Measurements from ENCODE around the gene IGF2BP2. TPM values are rescaled to one million over a fixed set of nuclear protein-coding genes. Genes with fewer than 3 reads are reported as not detected.
"Not testable (repeated sequence)": the region's sequence is repeated elsewhere in the genome, so short reads cannot be mapped to it uniquely, and the experiment has no call there.

Gene IGF2BP2
- total RNA-seq, 6 experiments from 2014 or later = 97.2 to 111 (median 100.0) TPM

DNA sequence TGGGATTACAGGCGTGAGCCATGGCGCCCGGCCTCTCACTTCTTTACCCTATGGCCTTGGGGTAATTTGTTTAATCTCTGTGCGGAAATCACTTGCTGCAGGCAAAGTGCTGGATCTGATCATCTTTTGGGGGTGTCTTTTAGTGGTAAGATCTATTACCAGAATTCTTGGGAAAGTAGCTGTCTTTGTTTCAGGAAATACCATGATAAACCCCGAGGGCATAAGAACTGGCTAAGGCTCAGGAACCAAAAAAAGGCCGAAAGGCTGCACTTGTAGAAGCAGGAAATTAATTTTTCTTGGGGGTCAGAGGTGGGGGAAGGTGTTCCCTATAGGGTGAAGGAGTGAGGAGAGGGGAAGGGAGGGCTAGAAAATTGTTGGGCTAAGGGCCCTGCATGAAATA, 22.7 kb upstream of the IGF2BP2 start:
- H3K36me3 Mint-ChIP-seq (ENCODE audit: low read depth) = no peaks in the 10 kb centered on the region
- no peak overlapping the region for H3K4me3 Mint-ChIP-seq
- peaks cover 3% of the 10 kb centered on the region for H3K27me3 Mint-ChIP-seq (ENCODE audit: insufficient read depth)

DNA sequence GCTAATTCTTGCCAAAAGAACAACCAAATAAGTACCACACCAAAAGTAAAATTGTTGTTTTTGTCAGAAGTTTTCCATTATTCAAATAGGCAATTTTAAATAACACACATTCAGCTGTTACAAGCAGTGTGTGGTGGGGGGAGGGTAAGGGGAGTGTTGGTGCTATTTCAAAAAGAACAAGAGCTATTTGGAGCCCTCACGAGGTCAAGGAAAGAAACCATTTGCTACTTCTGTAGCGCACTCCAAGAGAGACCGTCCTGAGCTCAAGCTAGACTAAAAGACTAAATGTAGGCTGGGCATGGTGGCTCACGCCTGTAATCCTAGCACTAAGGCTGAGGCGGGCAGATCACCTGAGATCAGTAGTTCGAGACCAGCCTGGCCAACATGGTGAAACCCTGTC, 21.2 kb upstream of the IGF2BP2 start:
- Mint-ChIP-seq H3K27ac (no peak overlapping the region), H3K4me1 (ENCODE audit: low read depth) (peaks cover 17% of the 10 kb centered on the region), H3K4me3 (no peak overlapping the region), H3K27me3 (ENCODE audit: insufficient read depth) (peaks cover 3% of the 10 kb centered on the region), H3K36me3 (ENCODE audit: low read depth) (no peaks in the 10 kb centered on the region), H3K9me3 (no peaks in the 10 kb centered on the region)
- no peak for DNase-seq
- TF ChIP-seq, protein P1, sequence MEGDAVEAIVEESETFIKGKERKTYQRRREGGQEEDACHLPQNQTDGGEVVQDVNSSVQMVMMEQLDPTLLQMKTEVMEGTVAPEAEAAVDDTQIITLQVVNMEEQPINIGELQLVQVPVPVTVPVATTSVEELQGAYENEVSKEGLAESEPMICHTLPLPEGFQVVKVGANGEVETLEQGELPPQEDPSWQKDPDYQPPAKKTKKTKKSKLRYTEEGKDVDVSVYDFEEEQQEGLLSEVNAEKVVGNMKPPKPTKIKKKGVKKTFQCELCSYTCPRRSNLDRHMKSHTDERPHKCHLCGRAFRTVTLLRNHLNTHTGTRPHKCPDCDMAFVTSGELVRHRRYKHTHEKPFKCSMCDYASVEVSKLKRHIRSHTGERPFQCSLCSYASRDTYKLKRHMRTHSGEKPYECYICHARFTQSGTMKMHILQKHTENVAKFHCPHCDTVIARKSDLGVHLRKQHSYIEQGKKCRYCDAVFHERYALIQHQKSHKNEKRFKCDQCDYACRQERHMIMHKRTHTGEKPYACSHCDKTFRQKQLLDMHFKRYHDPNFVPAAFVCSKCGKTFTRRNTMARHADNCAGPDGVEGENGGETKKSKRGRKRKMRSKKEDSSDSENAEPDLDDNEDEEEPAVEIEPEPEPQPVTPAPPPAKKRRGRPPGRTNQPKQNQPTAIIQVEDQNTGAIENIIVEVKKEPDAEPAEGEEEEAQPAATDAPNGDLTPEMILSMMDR (IDR thresholded peaks at IDR 0.05) = no peak

More for the DNA sequence above, 22.7 kb upstream of the IGF2BP2 start:
- no peaks in the 10 kb centered on the region for H3K9me3 Mint-ChIP-seq
- no peak overlapping the region for H3K27ac Mint-ChIP-seq
- H3K4me1 Mint-ChIP-seq (ENCODE audit: low read depth) = peaks cover 17% of the 10 kb centered on the region
- DNase-seq = no peak
- TF ChIP-seq, protein P1 (IDR thresholded peaks at IDR 0.05) = no peak

DNA sequence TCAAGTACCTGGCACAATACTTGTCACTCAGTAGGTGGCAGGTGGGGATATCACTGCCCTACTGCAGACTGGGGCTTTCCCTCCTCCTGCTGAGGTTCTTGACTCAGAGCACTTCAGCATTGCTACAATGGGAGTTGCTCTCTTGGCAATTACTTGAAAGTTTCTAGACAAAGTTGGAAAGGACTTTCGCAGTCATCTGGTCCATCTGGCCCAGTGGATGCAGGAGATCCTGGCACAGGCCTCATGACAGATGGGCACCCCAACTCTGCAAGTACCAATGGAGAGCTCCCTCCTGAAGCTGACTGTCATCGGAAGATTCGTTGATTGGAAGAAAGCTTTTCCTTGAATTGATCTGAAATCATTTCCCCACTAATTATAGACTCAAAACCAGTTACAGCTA, 19.2 kb upstream of the IGF2BP2 start:
- Mint-ChIP-seq H3K27me3 (ENCODE audit: insufficient read depth) (peaks cover 3% of the 10 kb centered on the region), H3K36me3 (ENCODE audit: low read depth) (no peaks in the 10 kb centered on the region), H3K4me3 (no peak overlapping the region), H3K4me1 (ENCODE audit: low read depth) (peaks cover 17% of the 10 kb centered on the region), H3K27ac (no peak overlapping the region), H3K9me3 (no peaks in the 10 kb centered on the region)
- TF ChIP-seq, protein P1 (IDR thresholded peaks at IDR 0.05) = no peak
- no peak for DNase-seq

DNA sequence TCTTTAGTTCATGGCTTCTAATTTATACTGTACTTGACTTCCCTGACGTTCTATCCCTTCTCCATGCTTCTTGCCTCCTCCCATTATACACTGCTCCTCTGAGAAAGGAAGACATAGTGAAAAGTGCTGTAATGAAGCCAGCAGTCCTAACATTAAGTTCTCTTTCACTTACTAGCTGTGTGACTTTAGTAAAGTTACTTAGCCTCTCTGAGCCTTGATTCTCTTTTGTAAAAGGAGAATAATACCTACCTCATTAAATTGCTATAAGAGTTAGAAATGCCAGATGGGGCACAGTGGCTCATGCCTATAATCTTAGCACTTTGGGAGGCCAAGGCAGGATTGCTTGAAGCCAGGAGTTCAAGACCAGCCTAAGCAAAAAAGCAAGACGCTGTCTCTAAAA, 18.8 kb upstream of the IGF2BP2 start:
- no peak for DNase-seq
- TF ChIP-seq, protein P1 (IDR thresholded peaks at IDR 0.05) = no peak
- Mint-ChIP-seq H3K4me3 (no peak overlapping the region), H3K36me3 (ENCODE audit: low read depth) (no peaks in the 10 kb centered on the region), H3K4me1 (ENCODE audit: low read depth) (peaks cover 17% of the 10 kb centered on the region), H3K27ac (no peak overlapping the region), H3K27me3 (ENCODE audit: insufficient read depth) (peaks cover 3% of the 10 kb centered on the region), H3K9me3 (no peaks in the 10 kb centered on the region)

DNA sequence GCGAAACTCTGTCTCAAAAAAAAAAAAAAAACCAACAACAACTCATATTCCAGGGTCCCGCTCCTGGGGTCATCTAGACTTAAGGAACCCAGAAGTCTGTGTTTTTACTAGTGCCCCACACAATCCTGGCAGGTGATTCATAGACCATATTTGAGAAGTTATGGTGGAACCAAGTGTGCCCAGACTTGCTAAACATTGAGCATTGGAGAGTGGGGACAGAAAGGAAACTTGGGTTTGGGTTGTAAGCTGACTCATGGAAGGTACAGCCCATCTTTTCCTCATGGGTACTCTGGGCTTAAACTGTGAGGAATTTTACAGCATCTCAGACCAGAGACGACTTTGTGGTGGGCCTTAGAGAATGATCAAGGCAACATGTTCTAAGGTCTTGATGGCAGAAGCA, 18.3 kb upstream of the IGF2BP2 start:
- no peak for DNase-seq
- no peak overlapping the region for H3K27ac Mint-ChIP-seq
- H3K36me3 Mint-ChIP-seq (ENCODE audit: low read depth) = no peaks in the 10 kb centered on the region
- TF ChIP-seq, protein P1 (IDR thresholded peaks at IDR 0.05) = no peak
- H3K27me3 Mint-ChIP-seq (ENCODE audit: insufficient read depth) = peaks cover 3% of the 10 kb centered on the region
- H3K9me3 Mint-ChIP-seq = no peaks in the 10 kb centered on the region
- H3K4me1 Mint-ChIP-seq (ENCODE audit: low read depth) = peaks cover 17% of the 10 kb centered on the region
- H3K4me3 Mint-ChIP-seq = no peak overlapping the region

DNA sequence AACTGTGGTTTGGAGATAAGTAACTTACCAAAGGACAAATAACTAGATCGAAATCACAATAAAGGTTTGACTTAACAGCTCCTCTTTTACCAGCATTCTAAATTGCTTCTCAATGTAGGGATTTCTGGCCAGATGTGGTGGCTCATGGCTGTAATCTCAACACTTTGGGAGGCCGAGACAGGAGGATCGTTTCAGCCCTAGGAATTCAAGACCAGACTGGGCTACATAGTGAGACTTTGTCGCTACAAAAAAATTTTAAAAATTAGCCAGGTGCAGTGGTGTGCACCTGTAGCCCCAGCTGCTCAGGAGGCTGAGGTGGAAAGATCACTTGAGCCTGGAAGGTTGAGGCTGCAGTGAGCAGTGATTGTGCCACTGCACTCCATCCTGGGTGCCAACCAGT, 17.4 kb upstream of the IGF2BP2 start:
- Mint-ChIP-seq H3K4me3 (no peak overlapping the region), H3K9me3 (no peaks in the 10 kb centered on the region), H3K36me3 (ENCODE audit: low read depth) (no peaks in the 10 kb centered on the region), H3K27me3 (ENCODE audit: insufficient read depth) (peaks cover 3% of the 10 kb centered on the region), H3K27ac (no peak overlapping the region), H3K4me1 (ENCODE audit: low read depth) (peaks cover 12% of the 10 kb centered on the region)
- TF ChIP-seq, protein P1 (IDR thresholded peaks at IDR 0.05) = no peak
- DNase-seq = no peak

DNA sequence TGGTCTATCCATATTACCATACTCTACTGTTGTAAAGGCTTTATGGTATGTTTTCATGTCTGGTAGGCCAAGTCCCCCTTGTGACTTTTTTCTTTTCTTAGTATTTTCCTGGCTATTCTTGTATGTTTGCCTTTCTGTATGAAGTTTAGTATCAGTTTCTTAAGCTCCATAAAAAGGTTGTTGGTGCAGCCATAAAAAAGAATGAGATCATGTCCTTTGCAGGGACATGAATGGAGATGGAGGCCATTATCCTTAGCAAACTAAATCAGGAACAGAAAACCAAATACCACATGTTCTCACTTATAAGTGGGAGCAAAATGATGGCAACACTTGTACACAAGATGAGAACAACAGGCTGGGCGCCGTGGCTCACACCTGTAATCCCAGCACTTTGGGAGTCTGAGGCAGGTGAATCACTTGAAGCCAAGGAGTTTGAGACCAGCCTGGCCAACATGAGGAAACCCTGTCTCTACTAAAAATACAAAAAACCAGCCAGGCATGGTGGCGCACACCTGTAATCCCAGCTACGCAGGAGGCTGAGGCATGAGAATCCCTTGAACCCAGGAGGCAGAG, 13.7 kb upstream of the IGF2BP2 start:
- not testable (repeated sequence) for H3K36me3 Mint-ChIP-seq (ENCODE audit: low read depth); DNase-seq; H3K27me3 Mint-ChIP-seq (ENCODE audit: insufficient read depth); H3K4me3 Mint-ChIP-seq; H3K4me1 Mint-ChIP-seq (ENCODE audit: low read depth); H3K27ac Mint-ChIP-seq; H3K9me3 Mint-ChIP-seq
